Panc1 (cell line): ENCODE measurements around the gene FAM117A. TPM values are rescaled to one million over a fixed set of nuclear protein-coding genes. Genes with fewer than 3 reads are reported as not detected.

ENCODE experiments used
- ATAC-seq: fragments of 200-7000 bp; cut with Tn5 transposase; 2 replicates; pipeline ENCODE4 v1.9.1; 2020; ENCODE audit warnings: mild to moderate bottlenecking, moderate library complexity
- BruUV-seq: library from RNA; stranded (reverse); fragments of 400-500 nt; replicated peaks from 2 replicates; lab custom pipeline; 2021; lab: Mats Ljungman, UMichigan
- CTCF ChIA-PET: fragments of 300-600 bp; sonication (Branson Sonifier 250); formaldehyde crosslinking; loops from one replicate; lab custom pipeline; 2022; ENCODE audit warnings: antibody characterized with exemption; lab: Charles Lee
- POLR2A ChIA-PET: fragments of 300-600 bp; sonication (Branson Sonifier 250); formaldehyde crosslinking; loops from one replicate; lab custom pipeline; 2022; ENCODE audit warnings: antibody characterized with exemption; lab: Charles Lee
- DNase-seq: peaks from one replicate; pipeline ENCODE4 v3.0.0-alpha.2; 2010; ENCODE audit warnings: low read depth, low spot score
- H3K27ac ChIP-seq: 2 replicates; pipeline ENCODE4 v1.5.1; 2011; ENCODE audit warnings: mild to moderate bottlenecking, low read length, inconsistent platforms
- H3K27me3 ChIP-seq: fragments of 200-500 bp; sonication (Bioruptor generic); 2 replicates; pipeline ENCODE4 v1.6.0; 2014; ENCODE audit warnings: low read length, inconsistent platforms; ENCODE audit not compliant: control insufficient read depth, insufficient read depth
- H3K36me3 ChIP-seq: fragments of 200-500 bp; sonication (Bioruptor generic); 2 replicates; pipeline ENCODE4 v1.5.1; 2014; ENCODE audit warnings: inconsistent platforms, mild to moderate bottlenecking, low read length, moderate library complexity; ENCODE audit not compliant: control insufficient read depth, insufficient read depth
- H3K4me1 ChIP-seq: 2 replicates; pipeline ENCODE4 v1.5.1; 2011; ENCODE audit warnings: inconsistent platforms, mild to moderate bottlenecking, low read length, moderate library complexity; ENCODE audit not compliant: control insufficient read depth, insufficient read depth
- H3K4me3 ChIP-seq, 2 experiments: 2 replicates each; pipeline ENCODE4 v1.5.1; 2011 to 2012; ENCODE audit warnings: low read depth in 2 of 2, low read length in 2 of 2, mild to moderate bottlenecking in 2 of 2, inconsistent platforms in 1 of 2, moderate library complexity in 1 of 2
- H3K9me3 ChIP-seq: fragments of 200-500 bp; sonication (Bioruptor generic); 2 replicates; pipeline ENCODE4 v1.5.1; 2014; ENCODE audit warnings: low read depth, mild to moderate bottlenecking, inconsistent platforms, low read length, moderate library complexity; ENCODE audit not compliant: control insufficient read depth, insufficient read depth
- CTCF ChIP-seq: fragments of 450-650 bp; IDR thresholded peaks from 2 replicates; pipeline ENCODE4 v1.5.1; 2017; ENCODE audit warnings: mild to moderate bottlenecking
- POLR2AphosphoS5 ChIP-seq: IDR thresholded peaks from 2 replicates; pipeline ENCODE4 v1.6.1; 2012; ENCODE audit warnings: mild to moderate bottlenecking, low read depth, low read length, moderate library complexity
- REST ChIP-seq, 2 experiments: IDR thresholded peaks; 2 replicates each; pipeline ENCODE4 v1.6.1; 2011 to 2012; ENCODE audit warnings: low read depth in 2 of 2, control low read depth in 1 of 2, low read length in 1 of 2, mild to moderate bottlenecking in 1 of 2, moderate library complexity in 1 of 2; ENCODE audit not compliant: insufficient read depth in 1 of 2
- SIN3A ChIP-seq: IDR thresholded peaks from 2 replicates; pipeline ENCODE4 v1.6.1; 2012; ENCODE audit warnings: low read depth, mild to moderate bottlenecking, low read length, moderate library complexity, borderline replicate concordance; ENCODE audit not compliant: insufficient read depth
- TCF7L2 ChIP-seq: IDR thresholded peaks from 2 replicates; pipeline ENCODE4 v1.6.1; 2011; ENCODE audit warnings: mild to moderate bottlenecking, low read depth, low read length, inconsistent platforms
- in situ Hi-C: cut with HindIII; loops from 2 replicates; pipeline ENCODE4 v1.10.0; 2016; ENCODE audit warnings: low sequenced_read_pairs, low pct_unique_long_range_greater_than_20kb
- intact Hi-C: fragments of 100-400 bp; cut with micrococcal nuclease; formaldehyde crosslinking; loops from one replicate; pipeline ENCODE4 v1.10.0; 2022; ENCODE audit not compliant: unreplicated experiment
- total RNA-seq: library from RNA; stranded (reverse); gene quantifications from one replicate; pipeline ENCODE4 v1.2.1, GENCODE V29; 2021; ENCODE audit not compliant: unreplicated experiment

Gene FAM117A
- total RNA-seq, 1 experiment from 2014 or later = 8.0 TPM

- TF ChIP-seq REST (IDR thresholded peaks at IDR 0.05; ENCODE audit: insufficient read depth in 1 of 2, low read depth in 2 of 2, low read length in 1 of 2) (no peak), SIN3A (no peak), CTCF (no peak), TCF7L2 (no peak), POLR2AphosphoS5 (no peak)
- no peaks in the 10 kb centered on the region; the same call in 1 of the 2 replicates for H3K4me1 ChIP-seq
- BruUV-seq = no TSS peak
- H3K4me3 ChIP-seq = no peak overlapping the region
- intact Hi-C loops (no loop called here), in situ Hi-C loops (no loop called here)
- no peaks in the 10 kb centered on the region for H3K27me3 ChIP-seq
- ATAC-seq (no peak), DNase-seq (no peak)
- H3K27ac ChIP-seq = no peak overlapping the region
- CTCF ChIA-PET = interaction anchor here (0.5 kb wide), 1 partner anchor 14 kb away, joined by 4 read pairs; no protein-coding TSS in a partner anchor
- POLR2A ChIA-PET = interaction anchor here (0.6 kb wide), 1 partner anchor 87 kb away, joined by 3 read pairs; no protein-coding TSS in a partner anchor
- H3K36me3 ChIP-seq = no peaks in the 10 kb centered on the region
- H3K9me3 ChIP-seq = no peaks in the 10 kb centered on the region
Observed at GRCh38 chr17:49729069-49729468, 34.9 kb downstream of the FAM117A start.

GRCh38 chr17:49728425-49728824 is 35.5 kb downstream of the FAM117A start:
- no peak for TF ChIP-seq POLR2AphosphoS5
- TF ChIP-seq CTCF = no peak
- CTCF ChIA-PET = interaction anchor here (0.6 kb wide), 1 partner anchor 152 kb away, joined by 3 read pairs; no protein-coding TSS in a partner anchor
- BruUV-seq = no TSS peak

More at GRCh38 chr17:49728425-49728824, 35.5 kb downstream of the FAM117A start:
- intact Hi-C loops = no loop called here
- Histone ChIP-seq H3K27ac (no peak overlapping the region), H3K4me3 (no peak overlapping the region), H3K27me3 (no peaks in the 10 kb centered on the region), H3K9me3 (no peaks in the 10 kb centered on the region), H3K4me1 (no peaks in the 10 kb centered on the region; the same call in 1 of the 2 replicates), H3K36me3 (no peaks in the 10 kb centered on the region)
- ATAC-seq (no peak), DNase-seq (no peak)
- in situ Hi-C loops = no loop called here
- POLR2A ChIA-PET = interaction anchor here (0.6 kb wide), 1 partner anchor 64 kb away, joined by 4 read pairs; no protein-coding TSS in a partner anchor
